IPS-11a (cell line): ENCODE results near the gene ESPN.
"Not testable (repeated sequence)": the region's sequence is repeated elsewhere in the genome, so short reads cannot be mapped to it uniquely, and the experiment has no call there.

Source experiments
- H3K4me3 ChIP-seq: one replicate; pipeline ENCODE4 v1.5.1; 2013; ENCODE audit warnings: low read depth, low read length, control low read depth

Gene ESPN, protein sequence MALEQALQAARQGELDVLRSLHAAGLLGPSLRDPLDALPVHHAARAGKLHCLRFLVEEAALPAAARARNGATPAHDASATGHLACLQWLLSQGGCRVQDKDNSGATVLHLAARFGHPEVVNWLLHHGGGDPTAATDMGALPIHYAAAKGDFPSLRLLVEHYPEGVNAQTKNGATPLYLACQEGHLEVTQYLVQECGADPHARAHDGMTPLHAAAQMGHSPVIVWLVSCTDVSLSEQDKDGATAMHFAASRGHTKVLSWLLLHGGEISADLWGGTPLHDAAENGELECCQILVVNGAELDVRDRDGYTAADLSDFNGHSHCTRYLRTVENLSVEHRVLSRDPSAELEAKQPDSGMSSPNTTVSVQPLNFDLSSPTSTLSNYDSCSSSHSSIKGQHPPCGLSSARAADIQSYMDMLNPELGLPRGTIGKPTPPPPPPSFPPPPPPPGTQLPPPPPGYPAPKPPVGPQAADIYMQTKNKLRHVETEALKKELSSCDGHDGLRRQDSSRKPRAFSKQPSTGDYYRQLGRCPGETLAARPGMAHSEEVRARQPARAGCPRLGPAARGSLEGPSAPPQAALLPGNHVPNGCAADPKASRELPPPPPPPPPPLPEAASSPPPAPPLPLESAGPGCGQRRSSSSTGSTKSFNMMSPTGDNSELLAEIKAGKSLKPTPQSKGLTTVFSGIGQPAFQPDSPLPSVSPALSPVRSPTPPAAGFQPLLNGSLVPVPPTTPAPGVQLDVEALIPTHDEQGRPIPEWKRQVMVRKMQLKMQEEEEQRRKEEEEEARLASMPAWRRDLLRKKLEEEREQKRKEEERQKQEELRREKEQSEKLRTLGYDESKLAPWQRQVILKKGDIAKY

DNA sequence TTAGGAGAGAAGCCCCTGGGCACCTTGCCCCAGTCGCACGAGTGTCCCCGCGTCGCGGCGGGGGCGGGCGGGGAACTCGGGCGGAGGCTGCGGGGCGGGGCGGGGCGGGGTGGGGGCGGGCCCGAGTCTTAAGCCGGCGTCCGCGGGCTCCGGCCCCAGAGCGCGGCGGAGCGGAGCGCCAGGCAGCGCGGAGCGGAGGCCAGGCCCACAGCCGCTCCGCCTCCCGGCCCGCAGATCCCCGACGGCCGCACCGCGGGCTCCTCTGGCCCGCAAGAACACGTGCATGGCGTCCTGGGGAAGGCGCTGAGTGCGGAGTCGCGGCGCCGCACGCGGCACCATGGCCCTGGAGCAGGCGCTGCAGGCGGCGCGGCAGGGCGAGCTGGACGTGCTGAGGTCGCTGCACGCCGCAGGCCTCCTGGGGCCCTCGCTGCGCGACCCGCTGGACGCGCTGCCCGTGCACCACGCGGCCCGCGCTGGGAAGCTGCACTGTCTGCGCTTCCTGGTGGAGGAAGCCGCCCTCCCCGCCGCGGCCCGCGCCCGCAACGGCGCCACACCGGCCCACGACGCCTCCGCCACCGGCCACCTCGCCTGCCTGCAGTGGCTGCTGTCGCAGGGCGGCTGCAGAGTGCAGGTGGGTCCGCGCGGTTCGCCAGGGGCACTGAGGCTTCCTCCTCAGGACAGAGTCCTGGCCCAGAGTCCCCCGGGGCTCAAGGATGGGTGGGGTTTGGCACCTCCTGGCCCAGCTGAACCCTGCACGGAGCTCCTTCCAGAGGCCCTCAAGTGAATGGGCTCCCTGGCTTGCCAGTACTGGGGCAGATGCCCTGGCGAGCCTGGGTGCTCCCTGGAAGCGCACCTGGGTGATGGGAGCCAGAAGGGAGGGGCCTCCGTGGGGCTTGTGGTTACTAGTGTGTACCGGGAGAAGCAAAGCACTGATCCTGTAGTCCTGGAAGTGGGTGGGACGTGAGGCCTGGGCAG, at the start of gene ESPN:
Gene ESPN (plus strand): TSS at position 158 of the 975 bp plus-strand sequence. CDS start 180 bp downstream, at position 338.
- H3K4me3 ChIP-seq = no peak within 1 kb of the TSS

DNA sequence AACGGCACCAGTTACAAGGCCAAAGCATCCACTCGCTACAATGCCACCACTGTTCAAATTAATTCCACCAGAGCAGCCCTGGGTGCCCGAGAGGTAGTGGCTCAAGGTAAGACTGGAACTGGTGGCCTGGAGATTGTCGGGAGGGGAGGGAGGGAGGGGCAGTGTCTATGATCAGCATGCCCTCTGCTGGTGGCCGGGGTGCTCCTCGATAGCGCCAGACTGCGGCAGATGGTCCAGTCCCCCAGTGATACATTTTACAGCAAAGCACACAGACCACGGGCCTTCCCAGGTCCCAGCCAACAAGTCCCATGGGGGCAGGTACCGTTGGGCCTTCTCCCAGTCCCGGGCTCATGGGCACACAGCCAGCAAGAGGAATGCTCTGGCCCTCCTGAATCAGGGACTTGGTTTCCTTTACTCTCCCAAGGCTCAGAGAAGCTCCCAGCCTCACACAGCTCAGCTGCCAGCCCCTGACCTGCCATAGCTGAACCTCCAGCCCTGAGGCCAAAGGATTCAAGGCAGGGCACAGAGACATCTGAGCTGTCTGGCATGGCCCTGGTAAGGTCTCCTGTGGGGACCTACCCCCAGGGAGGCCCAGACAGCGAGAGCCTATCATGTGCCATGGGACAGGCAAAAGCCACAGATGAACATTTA, 46.4 kb upstream of the ESPN start:
- H3K4me3 ChIP-seq = no peak overlapping the region

DNA sequence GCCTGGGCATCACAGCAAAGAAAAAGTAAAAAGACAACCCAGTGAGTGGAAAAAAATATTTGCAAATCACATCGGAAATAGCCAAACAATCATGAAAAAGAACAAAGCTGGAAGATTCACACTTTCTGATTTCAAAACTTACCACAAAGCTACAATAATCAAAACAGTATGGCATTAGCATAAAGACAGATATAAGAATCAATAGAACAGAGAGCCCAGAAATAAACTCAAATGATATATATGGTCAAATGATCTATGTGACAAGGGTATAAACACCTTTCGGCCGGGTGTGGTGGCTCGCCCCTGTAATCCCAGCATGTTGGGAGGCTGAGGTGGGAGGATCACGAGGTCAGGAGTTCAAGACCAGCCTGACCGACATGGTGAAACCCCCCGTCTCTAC, 44.5 kb upstream of the ESPN start:
- H3K4me3 ChIP-seq = no peak overlapping the region

DNA sequence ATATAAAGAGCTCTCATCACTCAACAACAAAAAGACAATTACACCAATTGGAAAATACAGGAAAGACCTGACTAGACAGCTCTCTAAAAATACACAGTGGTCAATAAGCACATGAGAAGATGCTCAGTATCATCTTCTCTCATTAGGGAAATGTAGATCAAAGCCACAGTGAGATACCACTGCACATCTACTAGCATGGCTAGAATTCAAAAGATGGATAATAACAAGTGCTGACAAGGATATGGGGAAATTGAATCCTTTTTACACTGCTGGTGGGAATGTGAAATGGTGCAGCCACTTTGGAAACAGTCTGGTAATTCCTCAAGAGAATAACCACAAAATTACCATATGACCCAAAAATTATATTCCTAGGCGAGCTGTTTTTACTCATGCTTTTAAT, 40.4 kb upstream of the ESPN start:
- no peak overlapping the region for H3K4me3 ChIP-seq

DNA sequence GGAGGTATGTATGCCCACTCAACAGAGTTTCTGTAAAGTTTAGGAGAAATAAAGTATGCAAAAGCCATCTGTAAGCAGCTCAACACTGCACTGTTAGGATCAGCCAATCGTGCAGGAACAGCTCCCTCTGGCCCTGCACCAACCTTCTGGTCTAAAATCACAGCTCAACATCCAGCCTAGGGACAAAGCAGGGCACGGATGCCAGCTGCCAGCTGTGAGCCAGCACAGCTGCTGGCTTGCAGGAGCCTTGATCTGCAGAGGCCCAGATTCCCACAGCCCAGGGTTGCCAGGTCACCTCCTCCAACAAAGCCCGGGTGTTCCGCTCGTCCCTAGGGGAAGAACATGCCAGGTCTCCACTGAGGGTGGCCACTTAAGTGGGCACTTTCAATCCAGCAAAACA, 39.6 kb upstream of the ESPN start:
- peak overlapping the region; percentile 10 for H3K4me3 ChIP-seq

DNA sequence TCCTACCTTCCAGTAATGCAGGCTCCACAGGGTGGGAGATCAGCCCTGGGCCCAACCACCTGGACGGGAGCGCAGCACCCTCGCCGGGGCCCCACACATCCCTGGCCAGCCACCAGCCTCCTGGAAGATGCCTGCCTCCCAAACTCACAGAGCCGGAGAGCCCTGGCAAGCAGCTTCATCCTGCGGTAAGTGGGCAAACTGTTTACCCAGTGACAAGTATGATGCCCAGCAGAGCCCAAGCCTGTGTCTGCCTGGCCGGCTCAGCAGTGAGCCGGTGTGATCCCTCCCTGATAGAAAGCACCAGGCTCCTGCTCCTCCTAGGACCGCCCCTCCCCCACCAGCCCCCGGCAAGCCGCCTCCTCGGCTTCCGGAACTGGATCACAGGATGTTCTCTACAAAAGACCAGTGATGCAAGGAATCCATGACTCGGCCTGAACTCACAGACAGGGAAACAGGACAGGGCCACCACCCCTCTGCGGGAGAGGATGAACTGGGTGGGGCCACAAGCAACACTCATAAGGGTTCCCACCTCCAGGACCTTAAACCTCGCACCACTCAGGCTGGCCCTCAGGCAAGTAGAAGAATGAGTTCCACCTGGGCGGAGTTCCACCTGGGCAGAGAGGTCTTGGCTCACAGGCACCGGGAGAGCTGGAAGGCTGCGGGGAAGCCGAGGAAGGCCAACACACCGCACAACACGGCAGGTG, 38.9 kb upstream of the ESPN start:
- H3K4me3 ChIP-seq = peak overlapping the region; percentile 20

DNA sequence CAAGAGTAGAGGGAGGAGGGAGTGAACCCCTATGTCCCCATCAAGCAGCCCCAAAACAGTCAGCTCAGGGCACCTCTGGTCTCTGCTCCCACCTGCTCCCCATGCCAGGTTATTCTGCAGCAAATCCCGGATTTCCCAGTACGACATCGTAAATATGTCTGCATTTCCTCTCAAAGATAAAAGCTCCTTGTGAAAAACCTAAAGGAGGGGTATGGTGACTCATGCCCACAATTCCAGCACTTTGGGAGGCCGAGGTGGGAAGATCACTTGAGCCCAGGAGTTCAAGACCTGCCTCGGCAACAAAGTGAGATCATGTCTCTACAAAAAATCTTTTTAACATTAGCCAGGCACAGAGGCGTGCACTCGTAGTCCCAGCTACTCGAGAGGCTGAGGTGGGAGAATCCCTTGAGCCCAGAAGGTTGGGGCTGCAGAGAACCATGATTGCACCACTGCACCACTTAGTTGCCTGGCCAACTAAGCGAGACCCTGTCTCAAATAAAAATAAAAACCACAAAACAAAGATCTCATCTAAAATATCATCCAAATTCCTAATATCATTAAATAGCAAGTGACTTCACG, 38.1 kb upstream of the ESPN start:
- no peak overlapping the region for H3K4me3 ChIP-seq

DNA sequence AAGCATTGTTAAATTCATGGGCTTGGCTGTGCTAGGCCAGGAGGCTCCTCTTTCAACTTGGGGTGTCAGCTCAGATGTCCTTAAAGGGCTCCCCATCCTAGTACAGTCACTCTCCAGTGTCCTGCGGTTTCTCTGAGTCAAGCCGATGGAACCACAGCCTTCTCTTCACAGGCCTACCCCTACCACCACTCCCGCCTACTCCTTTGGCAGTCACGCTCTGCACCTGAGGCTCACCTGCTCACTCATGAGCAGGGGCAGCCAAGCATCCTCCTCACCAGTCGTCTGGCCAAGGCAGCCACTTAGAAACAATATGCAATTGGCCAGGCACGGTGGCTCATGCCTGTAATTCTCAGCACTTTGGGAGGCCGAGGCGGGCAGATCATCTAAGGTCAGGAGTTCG, 34.6 kb upstream of the ESPN start:
- H3K4me3 ChIP-seq = no peak overlapping the region

DNA sequence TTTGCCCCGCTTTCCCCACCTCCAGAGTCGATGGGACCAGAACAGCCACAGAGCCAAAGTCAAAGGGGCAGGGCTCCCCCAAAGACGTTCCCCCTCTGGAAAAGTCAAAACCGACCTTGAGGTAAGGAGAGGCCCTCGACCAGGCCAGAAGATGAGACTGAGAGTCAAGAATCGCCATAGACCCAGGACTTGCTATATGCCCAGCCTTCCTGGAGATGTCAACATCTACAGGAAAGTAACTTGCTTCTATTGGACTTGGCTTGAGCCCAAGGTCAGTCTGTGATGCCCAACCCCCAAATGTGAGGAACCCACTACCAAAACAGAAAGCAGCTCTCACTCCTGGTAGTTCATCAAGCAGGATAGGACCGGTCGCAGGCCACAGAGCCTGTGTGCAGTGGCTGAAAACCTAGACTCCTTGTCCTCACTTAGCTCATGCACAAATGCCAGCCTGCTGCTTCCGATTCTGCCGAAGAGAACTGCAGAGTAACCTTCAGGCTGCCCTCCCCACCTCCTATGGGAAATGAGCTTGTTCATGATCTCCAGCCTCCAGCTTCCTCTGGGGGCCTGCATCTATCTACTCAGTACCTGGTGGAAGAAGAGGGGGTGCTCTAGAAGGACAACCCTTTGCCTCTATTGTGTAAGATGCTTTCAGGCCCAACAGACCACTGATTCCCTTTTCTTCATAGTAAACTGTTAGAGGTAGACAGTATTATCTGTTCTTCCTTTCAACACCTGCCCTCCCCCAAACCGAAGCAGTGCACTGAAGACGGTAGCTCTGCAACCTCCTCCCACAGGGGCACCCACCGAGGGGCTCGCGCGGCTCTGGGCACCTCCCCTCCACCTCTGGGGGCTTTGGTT, 32.4 kb upstream of the ESPN start:
- H3K4me3 ChIP-seq = peak overlapping the region; percentile 62

DNA sequence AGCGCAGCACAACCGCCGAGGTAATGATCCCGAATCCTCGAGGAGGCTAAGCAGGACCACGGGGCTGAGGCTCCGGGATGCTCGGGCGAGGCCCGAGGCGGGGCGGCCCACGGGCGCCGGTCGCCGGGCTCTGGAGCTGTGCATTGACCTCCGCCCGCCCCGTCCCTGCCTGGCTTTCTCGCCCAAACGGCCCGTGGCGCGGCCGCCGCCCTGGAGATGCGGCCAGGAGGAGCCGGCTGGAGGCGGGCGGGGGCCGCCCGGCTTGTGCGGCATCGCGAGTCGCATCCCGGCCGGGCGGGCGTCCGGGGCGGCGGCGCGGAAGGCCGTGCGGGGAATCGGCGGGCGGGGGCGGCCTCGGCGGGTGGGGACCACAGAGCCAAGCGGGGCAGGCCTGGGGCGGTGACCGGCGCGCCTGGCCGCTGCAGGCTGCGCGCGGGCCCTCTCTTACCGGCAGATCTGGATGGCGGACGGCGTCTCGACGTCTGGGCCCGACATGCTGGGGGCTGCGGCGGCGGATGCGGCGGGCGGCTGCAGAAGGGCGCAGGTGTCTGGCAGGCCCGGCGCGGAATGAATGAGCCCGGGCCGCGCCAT, 31.7 kb upstream of the ESPN start:
- peak overlapping the region; percentile 62 for H3K4me3 ChIP-seq

DNA sequence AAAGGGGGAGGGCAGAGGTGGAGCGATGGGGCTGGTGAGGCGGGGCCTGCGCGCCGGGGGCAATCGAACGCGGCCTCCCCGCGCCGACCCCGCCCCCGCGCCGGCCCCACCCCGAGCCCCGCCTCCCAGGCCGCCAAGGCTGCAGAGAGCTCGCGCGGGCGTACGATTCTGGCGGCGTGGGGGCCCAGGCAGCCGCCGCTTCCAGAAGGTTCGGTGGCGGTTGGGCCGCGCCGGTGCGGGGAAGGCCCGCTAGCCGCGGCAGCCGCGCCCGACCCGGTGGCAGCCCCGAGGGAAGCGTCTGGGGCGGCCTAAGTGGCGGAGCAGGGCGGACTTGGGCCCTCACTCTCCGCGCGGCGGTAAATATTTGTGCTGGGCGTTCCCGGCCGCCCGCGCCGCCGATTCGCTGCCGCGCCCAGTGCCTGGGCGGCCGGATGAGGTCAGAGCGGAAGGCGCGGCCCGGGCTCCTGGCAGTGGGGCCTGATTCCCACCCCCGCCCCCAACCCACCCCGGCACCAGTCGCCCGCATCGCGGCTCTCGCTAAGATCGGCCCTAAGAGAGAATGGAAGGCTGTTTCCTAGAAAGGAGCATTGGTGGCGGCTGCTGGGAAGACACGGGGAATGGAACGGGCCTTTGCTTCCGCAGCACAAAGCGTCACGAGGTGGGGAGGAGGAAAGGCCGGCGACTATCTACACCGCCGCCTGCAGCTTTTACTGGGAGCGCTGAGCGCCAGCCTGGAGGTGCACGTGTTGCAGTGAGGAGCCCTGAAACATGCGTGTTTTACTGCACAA, 31.0 kb upstream of the ESPN start, which contains the start of gene ACOT7:
Gene ACOT7 (minus strand): TSS at position 368 of the 788 bp plus-strand sequence. CDS start 368 bp downstream, outside the sequence.
- H3K4me3 ChIP-seq = peak within 1 kb of the TSS; percentile 62

DNA sequence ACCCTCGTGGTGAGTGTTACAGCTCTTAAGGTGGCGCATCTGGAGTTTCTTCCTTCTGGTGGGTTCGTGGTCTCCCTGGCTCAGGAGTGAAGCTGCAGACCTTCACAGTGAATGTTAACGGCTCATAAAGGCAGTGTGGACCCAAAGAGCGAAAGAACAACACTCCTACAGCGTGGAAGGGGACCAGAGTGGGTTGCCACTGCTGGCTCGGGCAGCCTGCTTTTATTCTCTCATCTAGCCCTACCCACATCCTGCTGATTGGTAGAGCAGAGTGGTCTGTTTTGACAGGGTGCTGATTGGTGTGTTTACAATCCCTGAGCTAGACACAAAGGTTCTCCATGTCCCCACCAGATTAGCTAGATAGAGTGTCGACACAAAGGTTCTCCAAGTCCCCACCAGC, 29.4 kb upstream of the ESPN start:
- H3K4me3 ChIP-seq = not testable (repeated sequence)

DNA sequence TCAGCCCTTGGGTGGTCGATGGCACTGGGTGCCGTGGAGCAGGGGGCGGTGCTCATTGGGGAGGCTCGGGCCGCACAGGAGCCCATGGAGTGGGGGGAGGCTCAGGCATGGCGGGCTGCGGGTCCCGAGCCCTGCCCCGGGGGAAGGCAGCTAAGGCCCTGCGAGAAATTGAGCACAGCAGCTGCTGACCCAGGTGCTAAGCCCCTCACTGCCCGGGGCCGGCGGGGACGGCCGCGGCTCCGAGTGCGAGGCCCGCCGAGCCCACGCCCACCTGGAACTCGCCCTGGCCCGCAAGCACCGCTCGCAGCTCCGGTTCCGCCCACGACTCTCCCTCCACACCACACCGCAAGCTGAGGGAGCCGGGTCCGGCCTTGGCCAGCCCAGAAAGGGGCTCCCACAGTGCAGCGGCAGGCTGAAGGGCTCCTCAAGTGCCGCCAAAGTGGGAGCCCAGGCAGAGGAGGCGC, 28.8 kb upstream of the ESPN start:
- H3K4me3 ChIP-seq = not testable (repeated sequence)

DNA sequence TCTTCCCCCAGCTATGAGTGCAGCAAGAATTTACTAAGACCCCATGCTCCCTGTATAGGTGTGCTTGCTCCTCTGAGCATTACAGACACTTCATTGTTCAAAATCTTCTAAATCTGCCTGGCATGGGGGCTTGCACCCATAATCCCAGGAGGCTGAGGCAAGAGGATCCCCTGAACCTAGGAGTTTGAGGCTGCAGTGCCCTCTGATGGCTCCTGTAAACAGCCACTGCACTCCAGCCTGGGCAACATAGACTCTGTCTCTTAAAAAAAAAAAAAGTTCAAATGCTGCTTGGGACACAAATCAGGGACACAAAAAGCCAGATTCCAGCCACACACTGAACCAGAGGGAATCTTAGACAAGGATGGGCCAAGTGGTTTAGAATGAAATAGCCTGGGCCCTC, 27.6 kb upstream of the ESPN start:
- H3K4me3 ChIP-seq = no peak overlapping the region

DNA sequence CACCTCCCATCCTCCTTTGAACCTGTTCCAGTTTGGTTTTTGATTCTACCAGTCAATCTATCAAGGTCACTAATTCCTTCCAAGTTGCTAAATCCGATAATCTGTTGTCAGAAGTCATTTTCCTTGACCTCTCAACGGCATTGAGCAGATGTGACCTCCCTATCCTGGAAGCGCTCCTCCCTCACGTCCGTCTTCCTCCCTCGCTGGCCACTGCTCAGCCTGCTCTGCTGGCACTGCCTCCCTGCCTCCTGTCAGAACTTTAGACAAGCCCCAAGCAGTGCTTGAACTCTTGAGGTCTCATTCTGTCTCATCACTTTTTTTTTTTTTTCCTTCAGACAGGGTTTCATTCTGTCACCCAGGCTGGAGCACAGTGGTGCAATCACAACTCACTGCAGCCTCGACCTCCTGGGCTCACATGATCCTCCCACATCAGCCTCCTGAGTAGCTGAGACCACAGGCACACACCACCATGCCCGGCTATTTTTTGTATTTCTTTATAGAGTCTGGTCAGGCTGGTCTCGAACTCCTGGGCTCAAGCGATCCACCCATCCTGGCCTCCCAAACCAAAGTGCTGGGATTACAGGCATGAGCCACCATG, 26.6 kb upstream of the ESPN start:
- H3K4me3 ChIP-seq = no peak overlapping the region

DNA sequence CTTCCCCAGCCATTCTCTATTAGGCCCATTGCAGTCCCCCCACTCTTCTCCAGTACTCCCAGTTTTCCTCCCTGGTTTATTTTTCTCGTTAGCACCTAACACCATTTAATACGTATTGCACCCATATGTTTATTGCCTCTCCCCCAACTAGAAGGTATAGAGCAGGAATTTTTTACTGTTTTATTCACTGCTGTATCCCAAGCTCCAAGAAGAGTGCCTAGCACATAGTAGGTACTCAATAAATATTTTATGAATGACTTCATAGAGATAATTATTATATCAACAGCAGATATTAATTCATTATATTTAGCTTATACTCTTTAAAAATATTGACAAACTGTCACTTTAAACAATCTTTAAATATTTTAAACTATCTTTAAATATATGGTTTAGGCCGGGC, 25.3 kb upstream of the ESPN start:
- no peak overlapping the region for H3K4me3 ChIP-seq

DNA sequence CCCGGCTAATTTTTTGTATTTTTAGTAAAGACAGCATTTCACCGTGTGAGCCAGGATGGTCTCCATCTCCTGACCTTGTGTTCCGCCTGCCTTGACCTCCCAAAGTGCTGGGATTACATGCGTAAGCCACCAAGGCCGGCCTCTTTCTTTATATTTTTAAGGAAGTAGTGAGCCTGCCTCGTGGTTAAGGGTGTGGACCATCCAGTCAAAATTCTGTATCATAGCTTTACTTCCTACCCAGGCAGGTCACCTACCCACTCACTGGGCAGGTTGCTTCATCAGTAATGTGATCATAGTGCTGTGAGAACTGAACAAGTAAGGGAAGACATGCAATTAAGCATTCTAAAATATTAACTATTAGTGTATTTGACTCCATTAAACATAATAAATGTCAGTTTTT, 22.9 kb upstream of the ESPN start:
- no peak overlapping the region for H3K4me3 ChIP-seq
